SK-N-SH (cell line): Measurements from ENCODE around the gene CCN5.

ENCODE experiments used
- ELF1 ChIP-seq: IDR thresholded peaks from 2 replicates; pipeline ENCODE4 v1.4.0; 2012
- EZH2phosphoT487 ChIP-seq: fragments of 200-600 bp; sonication (generic); IDR thresholded peaks from 2 replicates; pipeline ENCODE4 v1.6.1; 2017; ENCODE audit warnings: low read depth, mixed run types, mild to moderate bottlenecking, antibody characterized with exemption, moderate library complexity, borderline replicate concordance
- FOSL2 ChIP-seq: IDR thresholded peaks from 2 replicates; pipeline ENCODE4 v1.4.0; 2012; ENCODE audit warnings: low read depth, mild to moderate bottlenecking, moderate library complexity, borderline replicate concordance
- JUND ChIP-seq: IDR thresholded peaks from 2 replicates; pipeline ENCODE4 v1.4.0; 2012
- YY1 ChIP-seq: IDR thresholded peaks from 2 replicates; pipeline ENCODE4 v1.4.0; 2012; ENCODE audit warnings: low read depth, mild to moderate bottlenecking
- TF ChIP-seq, protein P1 (sequence below): fragments of 150-350 bp; IDR thresholded peaks from 2 replicates; pipeline ENCODE4 v1.6.1; 2017; ENCODE audit warnings: antibody characterized with exemption, low read length, low read depth, borderline replicate concordance
- TF ChIP-seq, protein P2 (sequence below): fragments of 200-600 bp; sonication (generic); IDR thresholded peaks from 2 replicates; pipeline ENCODE4 v1.6.1; 2017; ENCODE audit warnings: antibody characterized with exemption, mild to moderate bottlenecking, moderate library complexity

- TF ChIP-seq JUND (no peak), YY1 (no peak), FOSL2 (no peak), EZH2phosphoT487 (no peak), ELF1 (no peak)
- TF ChIP-seq, protein P1, sequence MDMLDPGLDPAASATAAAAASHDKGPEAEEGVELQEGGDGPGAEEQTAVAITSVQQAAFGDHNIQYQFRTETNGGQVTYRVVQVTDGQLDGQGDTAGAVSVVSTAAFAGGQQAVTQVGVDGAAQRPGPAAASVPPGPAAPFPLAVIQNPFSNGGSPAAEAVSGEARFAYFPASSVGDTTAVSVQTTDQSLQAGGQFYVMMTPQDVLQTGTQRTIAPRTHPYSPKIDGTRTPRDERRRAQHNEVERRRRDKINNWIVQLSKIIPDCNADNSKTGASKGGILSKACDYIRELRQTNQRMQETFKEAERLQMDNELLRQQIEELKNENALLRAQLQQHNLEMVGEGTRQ = no peak
- TF ChIP-seq, protein P2, sequence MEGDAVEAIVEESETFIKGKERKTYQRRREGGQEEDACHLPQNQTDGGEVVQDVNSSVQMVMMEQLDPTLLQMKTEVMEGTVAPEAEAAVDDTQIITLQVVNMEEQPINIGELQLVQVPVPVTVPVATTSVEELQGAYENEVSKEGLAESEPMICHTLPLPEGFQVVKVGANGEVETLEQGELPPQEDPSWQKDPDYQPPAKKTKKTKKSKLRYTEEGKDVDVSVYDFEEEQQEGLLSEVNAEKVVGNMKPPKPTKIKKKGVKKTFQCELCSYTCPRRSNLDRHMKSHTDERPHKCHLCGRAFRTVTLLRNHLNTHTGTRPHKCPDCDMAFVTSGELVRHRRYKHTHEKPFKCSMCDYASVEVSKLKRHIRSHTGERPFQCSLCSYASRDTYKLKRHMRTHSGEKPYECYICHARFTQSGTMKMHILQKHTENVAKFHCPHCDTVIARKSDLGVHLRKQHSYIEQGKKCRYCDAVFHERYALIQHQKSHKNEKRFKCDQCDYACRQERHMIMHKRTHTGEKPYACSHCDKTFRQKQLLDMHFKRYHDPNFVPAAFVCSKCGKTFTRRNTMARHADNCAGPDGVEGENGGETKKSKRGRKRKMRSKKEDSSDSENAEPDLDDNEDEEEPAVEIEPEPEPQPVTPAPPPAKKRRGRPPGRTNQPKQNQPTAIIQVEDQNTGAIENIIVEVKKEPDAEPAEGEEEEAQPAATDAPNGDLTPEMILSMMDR = no peak
These were observed 8.7 kb downstream of the CCN5 start for GRCh38 chr20:44723798-44724362.
